HG03066 (cell line): ENCODE data around the gene RAB3C.
A peak's percentile ranks its signal among the peaks of the same experiment; 100 is the strongest.

Experiments used
- ATAC-seq: cut with Tn5 transposase; IDR thresholded peaks from one replicate; pipeline ENCODE4 v1.9.1; 2021; ENCODE audit warnings: low read depth; ENCODE audit not compliant: unreplicated experiment

RAB3C gene

GRCh38 chr5:58765058-58765457, 182.2 kb downstream of the RAB3C start:
- no peak for ATAC-seq

GRCh38 chr5:58767104-58767503, 184.2 kb downstream of the RAB3C start:
- no peak for ATAC-seq

- ATAC-seq = no peak
These were observed 187.3 kb downstream of the RAB3C start for GRCh38 chr5:58770136-58770535.

- no peak for ATAC-seq
These were observed 188.9 kb downstream of the RAB3C start for GRCh38 chr5:58771796-58772195.

GRCh38 chr5:58773744-58774441, 191.0 kb downstream of the RAB3C start:
- ATAC-seq = no peak

- ATAC-seq = no peak
These were observed 192.1 kb downstream of the RAB3C start for GRCh38 chr5:58774937-58775336.

- ATAC-seq = peak; percentile 77
These were observed 192.9 kb downstream of the RAB3C start for GRCh38 chr5:58775701-58776262.

- ATAC-seq = no peak
These were observed 193.7 kb downstream of the RAB3C start for GRCh38 chr5:58776559-58776958.

GRCh38 chr5:58778888-58779287, 196.0 kb downstream of the RAB3C start:
- no peak for ATAC-seq

GRCh38 chr5:58786035-58786434, 203.2 kb downstream of the RAB3C start:
- peak; percentile 73 for ATAC-seq

GRCh38 chr5:58786711-58787303, 203.9 kb downstream of the RAB3C start:
- ATAC-seq = no peak

GRCh38 chr5:58787987-58788386, 205.1 kb downstream of the RAB3C start:
- no peak for ATAC-seq

GRCh38 chr5:58793888-58794657, 211.2 kb downstream of the RAB3C start:
- no peak for ATAC-seq

- ATAC-seq = no peak
These were observed 212.0 kb downstream of the RAB3C start for GRCh38 chr5:58794875-58795274.

- no peak for ATAC-seq
These were observed 212.5 kb downstream of the RAB3C start for GRCh38 chr5:58795327-58795726.

GRCh38 chr5:58797021-58797420, 214.1 kb downstream of the RAB3C start:
- ATAC-seq = no peak

GRCh38 chr5:58800356-58800755, 217.5 kb downstream of the RAB3C start:
- no peak for ATAC-seq

- no peak for ATAC-seq
These were observed 218.1 kb downstream of the RAB3C start for GRCh38 chr5:58800861-58801540.

- ATAC-seq = no peak
These were observed 220.2 kb downstream of the RAB3C start for GRCh38 chr5:58803056-58803455.

- ATAC-seq = no peak
These were observed 221.4 kb downstream of the RAB3C start for GRCh38 chr5:58804291-58804690.

- ATAC-seq = no peak
These were observed 227.2 kb downstream of the RAB3C start for GRCh38 chr5:58810086-58810485.
